ENCODE results near the gene LDLRAD4. TPM values are rescaled to one million over a fixed set of nuclear protein-coding genes. Genes with fewer than 3 reads are reported as not detected.

The LDLRAD4 gene
- total RNA-seq, 1 donor: 0.54 TPM

DNA sequence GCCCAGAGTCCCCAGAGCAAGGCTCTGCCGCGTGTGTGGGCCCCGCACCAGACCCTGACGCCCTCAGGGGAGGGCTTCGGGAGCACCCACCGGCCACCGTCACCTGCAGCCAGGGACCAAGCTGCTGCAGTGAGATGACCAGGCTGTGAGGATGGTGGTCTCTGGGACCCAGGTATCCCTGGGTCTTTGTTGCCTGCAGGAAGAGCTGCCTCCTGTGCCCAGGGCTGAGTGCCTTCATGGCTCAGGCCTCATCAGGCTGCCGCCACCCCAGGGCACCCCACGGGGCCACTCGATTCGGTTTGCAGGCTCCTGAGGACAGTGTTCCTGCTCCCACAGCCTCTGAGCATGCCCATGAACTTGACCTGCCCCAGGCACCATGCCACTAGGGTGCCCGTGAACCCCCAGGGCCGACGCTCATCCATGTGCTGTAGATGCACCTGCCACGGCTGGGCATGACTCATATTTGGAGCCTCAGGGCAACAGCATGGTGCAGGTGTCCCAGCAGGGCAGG is 398.0 kb downstream of the LDLRAD4 start:
- TF ChIP-seq, protein P1, sequence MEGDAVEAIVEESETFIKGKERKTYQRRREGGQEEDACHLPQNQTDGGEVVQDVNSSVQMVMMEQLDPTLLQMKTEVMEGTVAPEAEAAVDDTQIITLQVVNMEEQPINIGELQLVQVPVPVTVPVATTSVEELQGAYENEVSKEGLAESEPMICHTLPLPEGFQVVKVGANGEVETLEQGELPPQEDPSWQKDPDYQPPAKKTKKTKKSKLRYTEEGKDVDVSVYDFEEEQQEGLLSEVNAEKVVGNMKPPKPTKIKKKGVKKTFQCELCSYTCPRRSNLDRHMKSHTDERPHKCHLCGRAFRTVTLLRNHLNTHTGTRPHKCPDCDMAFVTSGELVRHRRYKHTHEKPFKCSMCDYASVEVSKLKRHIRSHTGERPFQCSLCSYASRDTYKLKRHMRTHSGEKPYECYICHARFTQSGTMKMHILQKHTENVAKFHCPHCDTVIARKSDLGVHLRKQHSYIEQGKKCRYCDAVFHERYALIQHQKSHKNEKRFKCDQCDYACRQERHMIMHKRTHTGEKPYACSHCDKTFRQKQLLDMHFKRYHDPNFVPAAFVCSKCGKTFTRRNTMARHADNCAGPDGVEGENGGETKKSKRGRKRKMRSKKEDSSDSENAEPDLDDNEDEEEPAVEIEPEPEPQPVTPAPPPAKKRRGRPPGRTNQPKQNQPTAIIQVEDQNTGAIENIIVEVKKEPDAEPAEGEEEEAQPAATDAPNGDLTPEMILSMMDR (IDR thresholded peaks at IDR 0.05; ENCODE audit: insufficient read depth, low read length): no peak
- H3K4me3 ChIP-seq (ENCODE audit: low read depth, low read length): no peak overlapping the region
- DNase-seq (ENCODE audit: low read depth): no peak

DNA sequence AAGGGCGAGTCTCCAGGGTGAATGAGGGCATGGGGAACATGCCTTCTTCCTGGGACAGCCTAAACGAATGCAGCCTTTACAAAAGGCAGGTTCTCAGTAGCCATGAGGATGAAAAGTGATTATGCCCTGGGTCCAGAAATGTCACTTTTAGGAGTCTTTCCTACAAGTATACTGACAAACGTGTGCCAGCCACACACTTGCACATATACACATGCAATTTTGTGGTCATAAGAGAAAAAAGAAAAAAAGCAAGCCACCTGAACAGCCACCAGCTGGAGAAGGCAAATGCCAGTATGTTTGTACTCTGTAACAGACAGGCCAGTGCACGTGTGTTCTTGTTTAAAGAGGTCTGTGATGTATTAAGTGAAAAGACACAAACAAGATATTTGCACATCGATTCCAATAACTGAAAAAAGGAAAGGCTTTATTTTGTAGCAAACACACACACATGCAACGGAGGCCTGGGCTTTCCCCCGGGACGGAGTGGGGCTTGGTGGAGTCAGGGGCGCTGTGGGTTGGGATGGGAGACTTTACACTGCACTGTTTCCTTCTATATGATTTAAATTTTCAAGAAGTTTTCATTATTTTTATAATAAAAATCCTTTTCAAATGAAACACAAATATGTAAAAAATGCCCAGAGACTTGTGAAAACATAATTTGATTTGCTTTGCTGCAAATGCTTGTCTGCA is 399.4 kb downstream of the LDLRAD4 start:
- TF ChIP-seq, protein P1 (IDR thresholded peaks at IDR 0.05; ENCODE audit: insufficient read depth, low read length): no peak
- no peak for DNase-seq (ENCODE audit: low read depth)
- H3K4me3 ChIP-seq (ENCODE audit: low read depth, low read length): no peak overlapping the region

DNA sequence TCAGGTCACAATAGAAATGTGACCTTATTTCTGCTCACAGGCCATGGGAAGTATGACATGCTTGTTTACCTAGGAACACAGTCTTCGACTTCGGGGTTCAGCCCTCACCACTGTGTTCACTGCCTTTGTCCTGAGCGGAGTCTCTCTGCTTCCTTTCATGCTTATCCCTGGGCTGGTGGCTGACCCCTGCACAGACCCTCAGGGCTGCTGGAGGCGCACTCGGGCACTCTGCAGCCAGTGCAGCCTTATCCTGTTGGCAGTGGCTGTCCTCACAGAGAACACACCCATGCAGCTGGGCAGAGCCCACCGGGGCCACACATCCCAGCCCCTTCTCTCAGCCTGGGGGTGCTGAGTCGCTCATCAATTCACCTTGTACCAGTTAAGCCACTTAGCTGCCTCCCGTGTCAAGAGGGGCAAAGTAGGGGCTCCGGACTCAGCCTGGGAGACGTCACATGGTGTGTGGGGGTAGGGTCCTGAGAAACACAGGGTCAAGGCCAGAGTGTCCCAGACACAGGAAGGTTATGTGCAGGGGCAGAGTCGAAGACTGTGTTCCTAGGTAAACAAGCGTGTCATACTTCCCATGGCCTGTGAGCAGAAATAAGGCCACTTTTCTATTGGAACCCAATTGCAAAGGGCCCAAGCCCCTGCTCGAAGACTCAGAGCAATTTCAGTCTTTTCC is 400.3 kb downstream of the LDLRAD4 start:
- no peak overlapping the region for H3K4me3 ChIP-seq (ENCODE audit: low read depth, low read length)
- TF ChIP-seq, protein P1 (IDR thresholded peaks at IDR 0.05; ENCODE audit: insufficient read depth, low read length): no peak
- DNase-seq (ENCODE audit: low read depth): no peak

DNA sequence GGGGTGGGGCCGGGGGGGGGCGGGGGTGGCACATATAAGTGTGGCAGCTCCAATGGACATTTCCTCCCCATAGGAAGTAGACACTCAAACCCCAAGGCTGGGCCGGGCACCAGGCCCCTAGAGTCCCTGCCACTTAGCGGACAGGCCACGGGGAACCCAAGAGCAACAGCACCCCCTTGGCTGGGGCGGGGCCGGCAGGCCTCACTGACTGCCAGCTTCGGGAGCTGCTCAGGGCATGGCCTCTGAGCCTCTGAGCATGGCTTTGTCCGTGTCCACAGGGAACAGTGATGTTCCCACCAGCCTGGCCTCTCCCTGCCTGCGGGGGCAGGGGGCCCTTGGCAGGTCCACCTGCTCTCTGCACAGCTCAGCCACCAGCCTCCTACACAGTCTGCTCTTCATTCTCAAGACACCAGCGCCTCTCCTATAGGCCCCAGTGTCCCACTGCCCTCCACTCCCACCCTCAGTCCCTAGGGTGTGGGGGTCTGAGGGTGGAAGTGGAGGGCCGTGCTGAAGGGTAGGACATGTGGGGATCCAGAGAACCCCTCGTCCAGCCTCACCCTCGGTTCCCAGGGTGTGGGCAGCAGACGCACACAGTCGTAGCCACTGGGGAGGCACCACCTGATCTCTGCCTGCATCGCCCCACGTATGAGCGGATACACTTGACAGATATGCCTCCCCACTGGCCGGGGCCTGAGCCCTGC is 401.1 kb downstream of the LDLRAD4 start:
- no peak overlapping the region for H3K4me3 ChIP-seq (ENCODE audit: low read depth, low read length)
- DNase-seq (ENCODE audit: low read depth): no peak
- TF ChIP-seq, protein P1 (IDR thresholded peaks at IDR 0.05; ENCODE audit: insufficient read depth, low read length): no peak

DNA sequence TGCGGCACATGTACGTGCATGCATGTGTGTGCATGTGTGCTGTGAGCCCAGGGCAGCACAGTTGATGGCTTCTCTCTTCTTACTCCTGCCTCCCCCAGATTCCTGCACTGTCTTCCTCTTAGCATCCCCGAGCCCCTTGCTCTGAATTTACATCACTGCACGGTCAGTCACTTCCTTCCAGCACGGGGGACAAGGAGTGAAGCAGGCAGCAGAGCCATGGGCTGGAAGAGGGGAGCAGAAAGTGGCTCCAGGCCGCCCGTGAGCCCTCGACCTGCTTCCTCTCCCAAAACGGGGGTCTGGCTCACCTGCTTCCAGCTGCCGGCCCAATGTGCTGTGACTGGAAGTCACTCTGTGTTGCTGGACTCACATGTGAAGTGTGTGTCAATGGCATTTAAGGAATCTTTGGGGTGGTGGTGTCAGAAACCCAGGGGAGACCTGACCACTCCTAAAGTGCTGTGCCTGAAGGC is 401.7 kb downstream of the LDLRAD4 start:
- DNase-seq (ENCODE audit: low read depth): no peak
- H3K4me3 ChIP-seq (ENCODE audit: low read depth, low read length): no peak overlapping the region
- TF ChIP-seq, protein P1 (IDR thresholded peaks at IDR 0.05; ENCODE audit: insufficient read depth, low read length): no peak

DNA sequence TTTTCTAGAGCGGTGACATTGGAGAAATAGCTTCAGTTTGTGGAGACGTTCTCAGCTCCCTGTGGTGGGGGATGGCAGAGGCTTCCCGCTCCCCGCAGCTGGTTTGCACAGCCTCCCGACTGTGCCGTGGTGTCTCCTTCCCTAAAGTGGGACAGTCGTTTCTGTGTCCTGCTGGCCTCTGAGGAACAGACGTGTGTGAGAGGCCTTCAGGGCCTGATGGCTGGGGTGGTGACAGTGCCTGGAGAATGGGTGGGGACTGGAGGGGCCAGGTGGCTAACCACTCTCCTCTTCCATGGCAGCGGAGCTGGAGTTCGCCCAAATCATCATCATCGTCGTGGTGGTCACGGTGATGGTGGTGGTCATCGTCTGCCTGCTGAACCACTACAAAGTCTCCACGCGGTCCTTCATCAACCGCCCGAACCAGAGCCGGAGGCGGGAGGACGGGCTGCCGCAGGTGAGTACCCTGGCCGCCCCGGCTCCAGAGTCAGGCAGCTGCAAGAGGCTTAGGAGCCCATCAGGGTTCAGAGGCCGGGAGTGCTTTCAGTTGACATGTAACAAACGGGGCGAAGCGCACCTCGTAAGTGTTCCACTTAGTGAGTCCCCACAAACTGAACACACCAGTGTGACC is 402.4 kb downstream of the LDLRAD4 start:
- no peak for DNase-seq (ENCODE audit: low read depth)
- TF ChIP-seq, protein P1 (IDR thresholded peaks at IDR 0.05; ENCODE audit: insufficient read depth, low read length): no peak
- no peak overlapping the region for H3K4me3 ChIP-seq (ENCODE audit: low read depth, low read length)
